GM21390 (cell line): Measurements from ENCODE around the gene CRACR2B.

ENCODE experiments used
- ATAC-seq: cut with Tn5 transposase; IDR thresholded peaks from one replicate; pipeline ENCODE4 v1.9.1; 2021; ENCODE audit not compliant: unreplicated experiment

The CRACR2B gene

GRCh38 chr11:865462-866430 is 38.0 kb downstream of the CRACR2B start:
- no peak for ATAC-seq

DNA sequence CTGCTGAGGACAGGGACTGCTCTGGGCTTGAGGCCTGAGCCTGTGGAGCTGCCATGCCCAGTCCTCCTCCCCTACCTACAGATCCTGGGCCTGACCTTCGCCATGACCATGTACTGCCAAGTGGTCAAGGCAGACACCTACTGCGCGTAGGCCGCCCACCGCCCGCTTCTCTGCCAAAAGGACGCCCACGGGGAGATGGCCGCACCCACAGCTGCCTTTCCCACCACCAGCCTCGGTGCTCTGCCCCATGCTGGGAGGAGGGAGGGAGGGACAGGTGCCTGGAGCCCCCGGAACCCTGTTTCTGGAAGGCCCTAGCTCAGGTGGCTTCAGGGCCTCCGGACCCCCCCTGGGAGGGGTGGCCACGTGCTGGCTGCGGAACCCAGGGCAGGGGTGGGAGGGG is 38.8 kb downstream of the CRACR2B start:
- no peak for ATAC-seq

DNA sequence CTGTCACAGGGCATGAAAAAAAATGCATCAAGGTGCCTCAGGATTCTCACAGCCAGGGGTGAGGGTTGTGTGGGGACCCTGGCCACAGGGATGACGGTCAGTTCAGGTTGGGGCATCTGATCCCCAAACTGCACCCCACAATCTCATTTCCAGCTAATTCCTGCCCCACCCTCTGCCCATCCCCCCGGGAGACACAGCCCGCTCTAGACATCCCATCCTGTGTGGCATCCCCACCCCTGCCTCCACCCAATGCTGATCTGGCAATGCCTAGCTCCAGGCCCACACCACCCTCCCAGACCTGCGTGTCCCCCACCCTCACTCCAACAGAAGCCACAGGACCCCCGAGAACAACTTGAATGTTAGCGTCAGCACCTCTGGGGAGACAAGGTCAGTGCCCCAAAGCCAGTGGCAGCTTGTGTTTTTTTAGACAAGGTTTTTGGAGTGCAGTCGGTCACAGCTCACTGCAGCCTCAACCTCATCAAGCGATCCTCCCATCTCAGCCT is 40.2 kb downstream of the CRACR2B start:
- ATAC-seq = no peak

DNA sequence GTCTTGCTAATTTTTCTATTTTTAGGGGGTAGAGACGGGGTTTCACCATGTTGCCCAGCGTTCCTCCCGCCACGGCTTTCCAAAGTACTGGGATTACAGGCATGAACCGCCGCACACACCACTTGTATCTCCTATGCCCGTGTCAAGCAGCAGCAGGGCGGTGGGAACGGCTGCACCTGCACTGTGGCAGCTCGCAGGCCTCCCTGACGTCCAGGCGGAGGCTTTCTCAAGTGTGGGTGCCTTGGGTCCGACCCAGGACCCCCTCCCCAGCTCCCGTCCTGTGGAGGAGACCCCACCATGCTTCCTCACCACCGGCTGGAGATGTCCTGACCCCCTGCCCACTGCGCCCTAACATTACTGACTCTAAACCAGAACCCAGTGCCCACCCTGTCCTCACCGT is 40.7 kb downstream of the CRACR2B start:
- no peak for ATAC-seq

DNA sequence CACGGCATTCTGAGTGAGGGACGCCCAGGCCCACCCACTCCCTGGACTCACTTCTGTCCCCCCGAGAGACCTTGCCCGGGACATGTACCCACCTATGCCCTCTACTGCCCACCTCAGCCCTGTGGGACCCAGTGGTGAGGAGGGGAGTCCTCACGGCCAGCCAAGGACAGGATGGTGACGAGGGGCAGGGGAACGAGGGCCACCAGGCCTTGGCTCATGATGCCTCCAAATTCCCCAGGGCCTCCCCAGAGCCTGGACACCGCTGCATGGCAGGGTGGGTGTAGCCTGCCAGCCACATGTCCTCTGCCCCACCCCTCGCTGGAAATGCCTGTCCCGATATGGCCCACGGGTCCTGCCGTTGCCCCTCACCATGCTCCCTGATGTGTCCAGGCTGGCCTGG is 41.1 kb downstream of the CRACR2B start:
- ATAC-seq = no peak

- no peak for ATAC-seq
These were observed 41.8 kb downstream of the CRACR2B start for GRCh38 chr11:869399-870126.

DNA sequence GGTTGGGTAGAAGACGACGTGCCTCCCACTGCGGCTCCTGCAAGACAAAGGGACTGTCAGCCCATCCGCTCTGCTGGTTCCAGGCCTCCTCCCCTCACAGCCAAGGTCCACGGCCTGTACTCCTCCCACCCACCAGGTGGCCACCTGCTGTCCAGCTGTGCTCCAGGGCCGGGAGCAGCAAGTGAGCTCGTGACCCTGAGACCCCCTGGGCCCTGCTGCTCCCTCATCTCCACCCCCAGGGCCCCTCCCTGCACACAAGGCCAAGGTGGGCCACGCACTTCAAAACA is 42.4 kb downstream of the CRACR2B start:
- no peak for ATAC-seq

DNA sequence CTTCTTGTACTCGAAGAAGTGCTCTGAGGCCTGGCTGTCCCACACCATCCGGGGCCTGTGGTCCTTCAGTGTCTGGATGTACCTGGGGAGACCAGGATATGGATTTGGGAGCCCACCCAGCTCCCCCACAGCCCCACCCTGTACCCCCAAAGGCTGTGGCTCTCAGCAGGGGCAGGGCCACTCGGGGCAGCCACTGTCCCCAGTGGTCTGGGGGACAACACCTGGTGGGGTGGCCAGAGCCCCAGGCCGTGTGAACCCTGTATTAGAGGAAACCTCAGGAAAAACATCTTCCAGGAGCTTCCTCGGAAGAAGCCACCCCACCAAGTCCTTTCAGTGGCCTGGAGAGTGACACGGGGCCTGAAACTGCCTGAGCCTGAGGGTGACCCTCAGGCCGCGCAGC is 42.7 kb downstream of the CRACR2B start:
- ATAC-seq = no peak

- no peak for ATAC-seq
These were observed 43.8 kb downstream of the CRACR2B start for GRCh38 chr11:871472-871871.

DNA sequence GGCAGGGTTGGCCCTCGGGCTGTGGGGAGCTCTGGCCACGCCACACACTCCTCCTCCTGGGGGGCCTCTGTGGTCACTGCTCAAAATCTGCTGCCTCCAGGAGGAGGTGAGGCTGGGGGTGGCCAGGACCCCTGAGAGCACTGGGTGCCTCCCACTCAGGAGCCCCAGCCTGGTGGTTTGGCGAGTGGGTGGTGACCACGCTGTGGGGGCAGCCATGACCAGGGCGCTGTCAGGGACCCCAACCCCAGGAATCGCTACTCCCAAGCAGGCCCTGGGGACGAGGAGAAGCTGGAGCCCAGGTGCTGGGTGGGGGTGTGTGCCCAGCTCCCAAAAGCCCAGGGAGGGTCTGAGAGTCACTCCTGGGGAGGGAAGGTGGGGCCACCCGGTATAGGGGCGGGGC is 45.1 kb downstream of the CRACR2B start:
- no peak for ATAC-seq

- no peak for ATAC-seq
These were observed 46.0 kb downstream of the CRACR2B start for GRCh38 chr11:873706-874105.

GRCh38 chr11:875203-875602 is 47.5 kb downstream of the CRACR2B start:
- no peak for ATAC-seq

DNA sequence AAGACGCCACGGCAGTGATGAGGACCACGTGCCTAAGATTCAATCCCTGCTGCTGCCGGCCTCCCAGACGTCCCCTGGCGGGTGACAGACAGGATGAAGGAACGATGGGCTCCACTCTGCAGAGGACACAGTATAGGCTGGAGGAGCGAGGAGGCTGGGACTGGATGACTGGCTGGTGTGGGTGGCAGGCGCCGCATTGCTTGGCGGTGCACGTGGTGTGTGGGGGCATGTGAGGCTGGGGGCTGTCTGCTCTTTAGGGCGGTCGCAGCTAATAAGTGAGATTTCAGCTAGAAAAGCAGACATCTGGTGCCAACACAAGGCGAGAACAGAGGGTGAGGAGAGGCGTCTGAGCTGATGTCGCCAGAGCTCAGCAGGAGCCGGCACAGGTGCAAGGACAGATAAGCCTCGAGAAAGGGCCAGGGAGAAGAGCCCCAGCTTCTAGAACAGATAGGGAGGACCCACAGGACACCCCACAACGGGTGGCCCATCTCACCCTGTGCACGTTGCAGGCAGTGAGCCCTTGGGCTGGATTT is 48.1 kb downstream of the CRACR2B start:
- no peak for ATAC-seq

GRCh38 chr11:876545-876944 is 48.8 kb downstream of the CRACR2B start:
- no peak for ATAC-seq

DNA sequence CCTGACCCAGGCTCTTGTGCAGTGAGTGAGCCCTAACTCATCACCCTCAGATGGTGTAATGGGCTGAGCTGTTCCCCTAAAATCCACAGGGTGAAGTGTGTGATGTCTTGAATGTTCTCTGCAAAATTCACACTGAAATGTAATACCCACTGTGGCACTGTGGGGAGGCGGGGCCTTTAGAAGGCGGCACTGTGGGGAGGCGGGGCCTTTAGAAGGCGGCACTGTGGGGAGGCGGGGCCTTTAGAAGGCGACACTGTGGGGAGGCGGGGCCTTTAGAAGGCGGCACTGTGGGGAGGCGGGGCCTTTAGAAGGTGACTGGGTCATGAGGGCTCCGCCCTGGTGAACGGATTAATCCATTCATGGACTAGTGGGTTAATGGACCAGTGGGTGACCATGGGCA is 49.8 kb downstream of the CRACR2B start:
- no peak for ATAC-seq

GRCh38 chr11:880447-880846 is 52.7 kb downstream of the CRACR2B start:
- no peak for ATAC-seq
